Astrocyte (in vitro differentiated cells and primary cell): Measurements from ENCODE around the gene HTRA2. TPM values are rescaled to one million over a fixed set of nuclear protein-coding genes. Genes with fewer than 3 reads are reported as not detected.

Source experiments
- DNase-seq: peaks from one replicate; pipeline ENCODE4 v3.0.0-alpha.2; 2010; ENCODE audit warnings: low read depth
- FAIRE-seq: peaks from 2 replicates; lab custom pipeline; 2011; peaks lifted over from hg19 to GRCh38; lab: Jason Lieb, UNC
- H2AFZ ChIP-seq: 2 replicates; pipeline ENCODE4 v1.6.0; 2012; ENCODE audit warnings: low read depth, low read length, inconsistent platforms
- H3K27ac ChIP-seq: 2 replicates; pipeline ENCODE4 v1.5.1; 2011; ENCODE audit warnings: low read depth, low read length, inconsistent platforms
- H3K27me3 ChIP-seq: 2 replicates; pipeline ENCODE4 v1.6.0; 2011; ENCODE audit warnings: low read length, inconsistent platforms; ENCODE audit not compliant: insufficient read depth
- H3K36me3 ChIP-seq: 2 replicates; pipeline ENCODE4 v1.5.1; 2011; ENCODE audit warnings: low read length, inconsistent platforms; ENCODE audit not compliant: insufficient read depth
- H3K4me1 ChIP-seq: 2 replicates; pipeline ENCODE4 v1.5.1; 2011; ENCODE audit warnings: low read length, inconsistent platforms; ENCODE audit not compliant: insufficient read depth
- H3K4me2 ChIP-seq: 2 replicates; pipeline ENCODE4 v1.6.0; 2012; ENCODE audit warnings: low read length, inconsistent platforms
- H3K4me3 ChIP-seq: 2 replicates; pipeline ENCODE4 v1.5.1; 2011; ENCODE audit warnings: low read depth, mild to moderate bottlenecking, low read length, inconsistent platforms; ENCODE audit not compliant: insufficient read depth
- H3K79me2 ChIP-seq: 2 replicates; pipeline ENCODE4 v1.6.0; 2012; ENCODE audit warnings: mild to moderate bottlenecking, low read length, inconsistent platforms; ENCODE audit not compliant: insufficient read depth
- H3K9ac ChIP-seq: 2 replicates; pipeline ENCODE4 v1.6.0; 2012; ENCODE audit warnings: mild to moderate bottlenecking, low read length, inconsistent platforms
- H3K9me3 ChIP-seq: 2 replicates; pipeline ENCODE4 v1.5.1; 2012; ENCODE audit warnings: low read depth, mild to moderate bottlenecking, low read length, inconsistent platforms; ENCODE audit not compliant: insufficient read depth
- H4K20me1 ChIP-seq: 2 replicates; pipeline ENCODE4 v1.6.0; 2012; ENCODE audit warnings: low read length, inconsistent platforms; ENCODE audit not compliant: insufficient read depth
- H3K27ac Mint-ChIP-seq: one replicate; pipeline ENCODE4 v1.8.0; 2021; ENCODE audit warnings: mild to moderate bottlenecking, mixed read lengths; ENCODE audit not compliant: unreplicated experiment
- H3K27me3 Mint-ChIP-seq: one replicate; pipeline ENCODE4 v1.8.0; 2021; ENCODE audit warnings: low read depth, mixed read lengths; ENCODE audit not compliant: unreplicated experiment
- H3K36me3 Mint-ChIP-seq: one replicate; pipeline ENCODE4 v1.8.0; 2021; ENCODE audit warnings: low read depth, mixed read lengths; ENCODE audit not compliant: unreplicated experiment
- H3K4me1 Mint-ChIP-seq: one replicate; pipeline ENCODE4 v1.8.0; 2021; ENCODE audit warnings: low read depth, mixed read lengths; ENCODE audit not compliant: unreplicated experiment
- H3K4me3 Mint-ChIP-seq: one replicate; pipeline ENCODE4 v1.8.0; 2021; ENCODE audit warnings: mild to moderate bottlenecking, moderate library complexity, mixed read lengths; ENCODE audit not compliant: unreplicated experiment
- H3K9me3 Mint-ChIP-seq: one replicate; pipeline ENCODE4 v1.8.0; 2021; ENCODE audit warnings: mild to moderate bottlenecking, mixed read lengths; ENCODE audit not compliant: unreplicated experiment
- CTCF ChIP-seq: IDR thresholded peaks from 2 replicates; pipeline ENCODE4 v1.5.1; 2011; ENCODE audit warnings: low read depth, mild to moderate bottlenecking, inconsistent platforms, low read length, moderate library complexity; ENCODE audit not compliant: insufficient read depth
- EZH2 ChIP-seq: IDR thresholded peaks from 2 replicates; pipeline ENCODE4 v1.6.1; 2012; ENCODE audit warnings: mild to moderate bottlenecking, low read length, inconsistent platforms; ENCODE audit not compliant: insufficient read depth
- total RNA-seq: library from RNA; stranded (reverse); gene quantifications from 2 replicates; pipeline ENCODE4 v1.2.1, GENCODE V29; 2021

Gene HTRA2
- total RNA-seq, 1 donor from 2014 or later: 24.4 TPM

- H3K4me1 Mint-ChIP-seq: no peaks in the 10 kb centered on the region
- H3K36me3 Mint-ChIP-seq: no peaks in the 10 kb centered on the region
- Histone ChIP-seq H3K27me3 (peaks cover 91% of the 10 kb centered on the region), H3K36me3 (no peaks in the 10 kb centered on the region), H3K9me3 (no peaks in the 10 kb centered on the region), H2AFZ (peak overlapping the region; percentile 63), H4K20me1 (peaks cover 6% of the 10 kb centered on the region), H3K4me2 (peak overlapping the region; percentile 51), H3K9ac (no peak overlapping the region), H3K27ac (no peak overlapping the region), H3K79me2 (no peaks in the 10 kb centered on the region), H3K4me3 (no peak overlapping the region), H3K4me1 (peaks cover 11% of the 10 kb centered on the region)
- no peak for DNase-seq
- H3K9me3 Mint-ChIP-seq: peaks cover 8% of the 10 kb centered on the region
- TF ChIP-seq CTCF (no peak), EZH2 (peak; percentile 96)
- FAIRE-seq: no peak
- no peak overlapping the region for H3K4me3 Mint-ChIP-seq
- no peak overlapping the region for H3K27ac Mint-ChIP-seq
- H3K27me3 Mint-ChIP-seq: peaks cover 80% of the 10 kb centered on the region
These were observed 14.3 kb upstream of the HTRA2 start for GRCh38 chr2:74515271-74515980.

- Histone ChIP-seq H4K20me1 (peaks cover 6% of the 10 kb centered on the region), H3K9ac (no peak overlapping the region), H3K27ac (no peak overlapping the region), H2AFZ (peak overlapping the region; percentile 63), H3K79me2 (no peaks in the 10 kb centered on the region), H3K36me3 (no peaks in the 10 kb centered on the region), H3K4me2 (peak overlapping the region; percentile 51), H3K9me3 (no peaks in the 10 kb centered on the region), H3K4me1 (peaks cover 10% of the 10 kb centered on the region), H3K27me3 (peaks cover 91% of the 10 kb centered on the region), H3K4me3 (no peak overlapping the region)
- Mint-ChIP-seq H3K4me1 (no peaks in the 10 kb centered on the region), H3K9me3 (peaks cover 8% of the 10 kb centered on the region), H3K4me3 (no peak overlapping the region), H3K27ac (no peak overlapping the region), H3K27me3 (peaks cover 76% of the 10 kb centered on the region), H3K36me3 (no peaks in the 10 kb centered on the region)
- DNase-seq (no peak), FAIRE-seq (no peak)
- TF ChIP-seq EZH2: peak; percentile 82
- no peak for TF ChIP-seq CTCF
These were observed 13.6 kb upstream of the HTRA2 start for GRCh38 chr2:74515981-74516633.

- no peak overlapping the region for H3K27ac ChIP-seq
- H2AFZ ChIP-seq: no peak overlapping the region
- no peak overlapping the region for H3K4me3 ChIP-seq
- Mint-ChIP-seq H3K4me1 (no peaks in the 10 kb centered on the region), H3K36me3 (no peaks in the 10 kb centered on the region), H3K27me3 (peaks cover 75% of the 10 kb centered on the region), H3K9me3 (peaks cover 8% of the 10 kb centered on the region), H3K27ac (no peak overlapping the region), H3K4me3 (no peak overlapping the region)
- FAIRE-seq: no peak
- no peaks in the 10 kb centered on the region for H3K36me3 ChIP-seq
- H4K20me1 ChIP-seq: peaks cover 6% of the 10 kb centered on the region
- peak overlapping the region; percentile 51 for H3K4me2 ChIP-seq
- peaks cover 5% of the 10 kb centered on the region for H3K4me1 ChIP-seq
- H3K79me2 ChIP-seq: no peaks in the 10 kb centered on the region
- no peaks in the 10 kb centered on the region for H3K9me3 ChIP-seq
- no peak overlapping the region for H3K9ac ChIP-seq
- no peak for TF ChIP-seq EZH2
- no peak for TF ChIP-seq CTCF
- DNase-seq: no peak
- H3K27me3 ChIP-seq: peaks cover 85% of the 10 kb centered on the region
These were observed 13.1 kb upstream of the HTRA2 start for GRCh38 chr2:74516650-74517049.
